Osteocyte (in vitro differentiated cells): ENCODE results near the gene MYO5B. TPM values are rescaled to one million over a fixed set of nuclear protein-coding genes. Genes with fewer than 3 reads are reported as not detected.
A peak's percentile ranks its signal among the peaks of the same experiment; 100 is the strongest.

ENCODE experiments used
- DNase-seq: peaks from one replicate; pipeline ENCODE4 v3.0.0; 2021; ENCODE audit warnings: mixed read lengths; ENCODE audit not compliant: unreplicated experiment; ENCODE audit errors: extremely low spot score
- H3K27ac Mint-ChIP-seq: one replicate; pipeline ENCODE4 v1.8.0; 2021; ENCODE audit warnings: mild to moderate bottlenecking, mixed read lengths; ENCODE audit not compliant: unreplicated experiment
- H3K27me3 Mint-ChIP-seq: one replicate; pipeline ENCODE4 v1.8.0; 2021; ENCODE audit warnings: mixed read lengths; ENCODE audit not compliant: unreplicated experiment
- H3K36me3 Mint-ChIP-seq: one replicate; pipeline ENCODE4 v1.8.0; 2021; ENCODE audit warnings: mixed read lengths; ENCODE audit not compliant: unreplicated experiment
- H3K4me1 Mint-ChIP-seq: one replicate; pipeline ENCODE4 v1.8.0; 2021; ENCODE audit warnings: mixed read lengths; ENCODE audit not compliant: unreplicated experiment
- H3K4me3 Mint-ChIP-seq: one replicate; pipeline ENCODE4 v1.8.0; 2021; ENCODE audit warnings: mild to moderate bottlenecking, moderate library complexity, mixed read lengths; ENCODE audit not compliant: unreplicated experiment
- H3K9me3 Mint-ChIP-seq: one replicate; pipeline ENCODE4 v1.8.0; 2021; ENCODE audit warnings: mixed read lengths; ENCODE audit not compliant: unreplicated experiment
- CTCF ChIP-seq: fragments of 200-600 bp; sonication (generic); IDR thresholded peaks from 2 replicates; pipeline ENCODE4 v1.5.0; 2021; ENCODE audit warnings: antibody characterized with exemption, mild to moderate bottlenecking, moderate library complexity
- total RNA-seq: library from RNA; stranded (reverse); gene quantifications from 2 replicates; pipeline ENCODE4 v1.2.1, GENCODE V29; 2021

MYO5B gene
- total RNA-seq, 1 donor from 2014 or later, result not detected

DNA sequence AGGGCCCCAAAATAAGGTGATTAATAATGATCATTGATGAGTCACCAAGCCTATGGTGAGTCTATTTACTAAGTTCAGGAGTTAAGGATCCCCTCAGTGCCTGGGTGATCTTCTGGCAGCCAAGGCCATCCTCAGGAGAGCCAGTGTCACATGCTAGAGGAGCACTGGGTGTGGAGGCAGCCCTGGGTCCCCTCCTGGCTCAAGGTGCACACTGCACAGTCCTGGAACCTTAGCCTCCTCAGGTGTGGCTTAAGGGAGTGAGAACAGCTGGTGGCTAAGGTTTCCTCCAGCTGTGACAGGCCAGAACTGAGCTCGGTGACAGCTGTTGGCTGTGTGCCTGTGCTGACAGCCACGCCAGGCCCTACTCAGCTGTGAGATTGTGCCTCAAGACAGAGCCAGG, 329.5 kb downstream of the MYO5B start:
- Mint-ChIP-seq H3K4me1 (no peaks in the 10 kb centered on the region), H3K4me3 (no peak overlapping the region), H3K27me3 (peaks cover 38% of the 10 kb centered on the region), H3K9me3 (no peaks in the 10 kb centered on the region), H3K27ac (no peak overlapping the region), H3K36me3 (no peaks in the 10 kb centered on the region)
- DNase-seq, result no peak
- TF ChIP-seq CTCF, result no peak

DNA sequence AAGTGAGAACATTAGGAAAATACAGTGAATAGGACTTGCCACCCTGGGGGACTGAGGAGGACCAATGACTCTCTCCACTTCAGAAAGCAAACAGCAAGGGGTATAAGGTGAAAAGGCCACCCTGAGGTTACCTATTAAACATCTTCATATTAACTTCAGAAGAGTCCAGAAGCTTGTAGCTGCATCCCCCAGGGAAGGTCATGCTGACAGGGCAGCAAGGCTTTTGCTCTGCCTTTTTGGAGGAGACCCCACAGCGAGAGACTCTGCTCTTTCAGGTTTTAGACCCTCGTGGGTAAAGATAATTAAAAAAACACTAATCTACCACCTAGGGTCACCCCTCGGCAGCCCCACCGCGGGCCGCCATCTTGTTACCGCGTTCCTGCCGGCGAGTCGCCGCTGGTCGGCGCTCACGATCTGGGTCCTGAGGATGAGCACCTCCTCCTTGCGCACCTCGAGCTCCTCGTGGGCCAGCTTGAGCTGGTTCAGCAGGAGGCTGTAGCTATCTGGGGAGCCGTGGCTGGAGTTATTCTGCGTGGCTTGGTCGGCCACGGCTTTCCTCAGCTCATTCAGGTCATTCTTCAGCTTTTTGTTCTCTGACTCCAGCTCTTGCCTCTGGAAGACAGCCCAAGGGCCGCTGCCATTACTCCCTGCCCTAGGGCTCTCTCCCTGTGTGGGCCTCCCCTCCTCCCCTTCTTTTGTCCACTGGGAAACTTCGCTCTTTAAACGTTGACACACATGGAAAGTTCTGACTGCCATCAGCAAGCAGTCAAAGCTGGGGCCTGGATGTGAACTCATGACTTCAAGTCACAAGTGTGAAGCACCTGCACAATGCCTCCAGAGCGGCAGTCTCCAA, 331.0 kb downstream of the MYO5B start:
- no peak overlapping the region for H3K27ac Mint-ChIP-seq
- H3K36me3 Mint-ChIP-seq, result no peaks in the 10 kb centered on the region
- peaks cover 31% of the 10 kb centered on the region for H3K27me3 Mint-ChIP-seq
- TF ChIP-seq CTCF, result no peak
- no peaks in the 10 kb centered on the region for H3K9me3 Mint-ChIP-seq
- no peak overlapping the region for H3K4me3 Mint-ChIP-seq
- no peak for DNase-seq
- H3K4me1 Mint-ChIP-seq, result no peaks in the 10 kb centered on the region

DNA sequence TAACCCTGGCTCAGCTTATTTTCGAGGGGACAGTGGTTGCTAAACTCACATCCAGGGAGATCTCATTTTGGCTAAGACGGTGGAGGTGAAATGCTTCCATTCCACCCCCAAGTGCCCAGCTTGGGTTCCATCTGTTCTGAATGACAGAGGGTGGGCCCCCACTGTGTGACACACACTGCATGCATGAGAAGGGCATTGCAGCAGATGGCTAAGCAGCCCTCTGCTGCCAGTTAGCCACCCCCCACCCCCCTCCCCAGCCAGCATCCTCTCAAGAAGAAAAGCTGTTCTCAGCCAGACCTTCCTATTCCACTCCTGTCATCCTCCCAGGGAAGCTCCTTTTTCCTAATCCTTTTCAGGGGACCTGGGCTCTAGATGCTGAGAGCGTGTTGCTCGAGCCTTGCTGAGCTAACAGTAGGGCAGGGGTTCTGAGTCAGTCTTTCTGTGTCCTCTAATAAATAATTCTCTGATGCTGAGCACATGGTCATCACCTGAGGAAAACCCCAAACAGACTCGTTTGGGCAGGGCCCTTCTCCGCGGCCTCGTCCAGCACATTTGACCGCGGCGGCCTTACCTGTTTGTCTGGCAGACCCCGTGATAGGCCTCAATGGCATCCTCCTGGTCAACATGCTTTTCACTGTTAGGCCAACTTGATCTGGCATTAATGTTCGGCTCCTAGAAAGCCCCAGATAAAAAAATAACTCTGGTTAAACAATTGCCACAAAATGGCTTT, 332.1 kb downstream of the MYO5B start:
- Mint-ChIP-seq H3K36me3 (no peaks in the 10 kb centered on the region), H3K4me3 (no peak overlapping the region), H3K27ac (no peak overlapping the region), H3K9me3 (no peaks in the 10 kb centered on the region), H3K4me1 (no peaks in the 10 kb centered on the region), H3K27me3 (peaks cover 26% of the 10 kb centered on the region)
- TF ChIP-seq CTCF, result no peak
- no peak for DNase-seq

- no peaks in the 10 kb centered on the region for H3K9me3 Mint-ChIP-seq
- TF ChIP-seq CTCF, result peak; percentile 59
- H3K36me3 Mint-ChIP-seq, result no peaks in the 10 kb centered on the region
- H3K4me1 Mint-ChIP-seq, result no peaks in the 10 kb centered on the region
- DNase-seq, result no peak
- H3K27me3 Mint-ChIP-seq, result peaks cover 18% of the 10 kb centered on the region
- no peak overlapping the region for H3K27ac Mint-ChIP-seq
- no peak overlapping the region for H3K4me3 Mint-ChIP-seq
Measured at GRCh38 chr18:49861659-49862058, 333.3 kb downstream of the MYO5B start.

- DNase-seq, result no peak
- Mint-ChIP-seq H3K36me3 (no peaks in the 10 kb centered on the region), H3K27ac (no peak overlapping the region), H3K4me1 (no peaks in the 10 kb centered on the region), H3K27me3 (peaks cover 12% of the 10 kb centered on the region), H3K4me3 (no peak overlapping the region), H3K9me3 (no peaks in the 10 kb centered on the region)
- no peak for TF ChIP-seq CTCF
Measured at GRCh38 chr18:49859725-49860124, 335.2 kb downstream of the MYO5B start.
